Muscle of leg (tissue), 11 donors: ENCODE measurements around the gene MTMR3. TPM values are rescaled to one million over a fixed set of nuclear protein-coding genes. Genes with fewer than 3 reads are reported as not detected.

Source experiments
- DNase-seq: peaks from one replicate; pipeline ENCODE4 v3.0.0; 2013
- H3K27ac ChIP-seq: one replicate; pipeline ENCODE4 v1.5.1; 2013; ENCODE audit warnings: mild to moderate bottlenecking, low read length, control low read depth
- H3K27me3 ChIP-seq: one replicate; pipeline ENCODE4 v1.6.1; 2013; ENCODE audit warnings: low read length; ENCODE audit not compliant: control insufficient read depth, insufficient read depth
- H3K36me3 ChIP-seq: one replicate; pipeline ENCODE4 v1.6.1; 2013; ENCODE audit warnings: low read length; ENCODE audit not compliant: control insufficient read depth, insufficient read depth
- H3K4me1 ChIP-seq: one replicate; pipeline ENCODE4 v1.6.1; 2013; ENCODE audit warnings: low read length; ENCODE audit not compliant: control insufficient read depth, insufficient read depth
- H3K4me3 ChIP-seq: one replicate; pipeline ENCODE4 v1.5.1; 2013; ENCODE audit warnings: low read length, control low read depth
- H3K9me3 ChIP-seq: replicated peaks from 2 replicates; pipeline ENCODE4 v1.6.1; 2013; ENCODE audit warnings: low read depth, low read length; ENCODE audit not compliant: control insufficient read depth
- WGBS: methylation state at CpG from one replicate; pipeline ENCODE4 v1.1.5; 2013; ENCODE audit warnings: missing lambda C conversion rate; ENCODE audit not compliant: insufficient coverage; 5-methylcytosine and 5-hydroxymethylcytosine counted together
- polyA plus RNA-seq, 8 donors: library from polyadenylated mRNA; unstranded; fragments of 120-200 nt; gene quantifications; one replicate each; pipeline versions ENCODE4 v1.2.1 to v1.2.3, GENCODE V29; 2013; ENCODE audit warnings: inconsistent platforms in 1 of 8, low replicate concordance in 1 of 8; ENCODE audit not compliant: insufficient read length in 8 of 8, insufficient read depth in 1 of 8
- total RNA-seq: library from RNA; stranded (reverse); fragments of 120-200 nt; gene quantifications from one replicate; pipeline ENCODE4 v1.2.4, GENCODE V29; 2013

The MTMR3 gene
- total and polyA plus RNA-seq, 9 donors: 23.6 to 29.1 (median 25.7) TPM

DNA sequence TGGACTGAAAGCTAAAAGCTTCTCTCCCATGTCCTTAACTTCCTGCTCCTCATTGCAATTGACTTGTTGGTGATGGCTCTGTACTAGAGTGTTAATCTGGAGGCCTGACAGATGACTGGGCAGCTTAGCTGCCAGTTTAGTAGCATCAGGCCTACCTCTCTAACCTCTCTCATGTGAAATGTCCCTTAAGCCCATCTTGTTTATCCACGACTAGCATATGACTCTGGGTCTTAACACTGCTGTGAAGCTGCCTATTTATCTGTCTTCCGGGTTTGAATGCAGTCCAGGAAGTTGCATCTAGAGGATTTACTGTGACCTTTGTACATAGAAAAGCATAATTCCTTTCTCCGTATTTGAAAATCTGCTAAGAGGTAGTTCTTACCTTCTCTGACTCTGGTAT, 112.0 kb downstream of the MTMR3 start:
- H3K9me3 ChIP-seq: no peaks in the 10 kb centered on the region
- H3K27me3 ChIP-seq: no peaks in the 10 kb centered on the region
- no CpG with 5 or more reads among the region's 3 CpGs for WGBS
- H3K36me3 ChIP-seq: peaks cover 16% of the 10 kb centered on the region
- DNase-seq: peak; percentile 18
- no peak overlapping the region for H3K27ac ChIP-seq
- H3K4me3 ChIP-seq: no peak overlapping the region
- peaks cover 3% of the 10 kb centered on the region for H3K4me1 ChIP-seq

- Histone ChIP-seq H3K27ac (no peak overlapping the region), H3K36me3 (peaks cover 17% of the 10 kb centered on the region)
- DNase-seq: peak; percentile 47
Measured at GRCh38 chr22:29997107-29997506, 114.1 kb downstream of the MTMR3 start.

DNA sequence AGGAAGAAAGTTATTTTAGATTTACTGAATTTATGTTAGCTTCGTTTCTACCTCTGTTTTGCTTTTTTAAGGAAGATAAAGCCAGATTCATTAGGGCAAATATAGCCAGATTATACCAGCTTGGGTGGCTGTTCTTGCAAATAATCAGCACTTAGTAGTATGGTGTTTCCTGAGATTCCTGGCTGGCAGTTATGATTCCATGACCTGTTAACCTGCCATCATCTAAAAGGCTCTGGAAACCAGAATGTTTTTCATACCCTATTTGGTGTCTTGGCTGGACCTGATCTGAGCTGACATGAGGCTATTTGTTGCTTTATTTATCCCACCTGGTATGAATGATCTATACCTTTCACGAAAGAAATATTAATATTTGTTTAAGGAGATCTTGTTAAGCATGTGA, 114.5 kb downstream of the MTMR3 start:
- DNase-seq: no peak
- Histone ChIP-seq H3K27me3 (no peaks in the 10 kb centered on the region), H3K4me3 (no peak overlapping the region), H3K4me1 (peaks cover 3% of the 10 kb centered on the region), H3K9me3 (no peaks in the 10 kb centered on the region), H3K36me3 (peaks cover 17% of the 10 kb centered on the region), H3K27ac (no peak overlapping the region)
- WGBS: no CpG with 5 or more reads among the region's 2 CpGs

More at GRCh38 chr22:29997107-29997506, 114.1 kb downstream of the MTMR3 start:
- H3K9me3 ChIP-seq: no peaks in the 10 kb centered on the region
- no peak overlapping the region for H3K4me3 ChIP-seq
- H3K27me3 ChIP-seq: no peaks in the 10 kb centered on the region
- peaks cover 3% of the 10 kb centered on the region for H3K4me1 ChIP-seq

DNA sequence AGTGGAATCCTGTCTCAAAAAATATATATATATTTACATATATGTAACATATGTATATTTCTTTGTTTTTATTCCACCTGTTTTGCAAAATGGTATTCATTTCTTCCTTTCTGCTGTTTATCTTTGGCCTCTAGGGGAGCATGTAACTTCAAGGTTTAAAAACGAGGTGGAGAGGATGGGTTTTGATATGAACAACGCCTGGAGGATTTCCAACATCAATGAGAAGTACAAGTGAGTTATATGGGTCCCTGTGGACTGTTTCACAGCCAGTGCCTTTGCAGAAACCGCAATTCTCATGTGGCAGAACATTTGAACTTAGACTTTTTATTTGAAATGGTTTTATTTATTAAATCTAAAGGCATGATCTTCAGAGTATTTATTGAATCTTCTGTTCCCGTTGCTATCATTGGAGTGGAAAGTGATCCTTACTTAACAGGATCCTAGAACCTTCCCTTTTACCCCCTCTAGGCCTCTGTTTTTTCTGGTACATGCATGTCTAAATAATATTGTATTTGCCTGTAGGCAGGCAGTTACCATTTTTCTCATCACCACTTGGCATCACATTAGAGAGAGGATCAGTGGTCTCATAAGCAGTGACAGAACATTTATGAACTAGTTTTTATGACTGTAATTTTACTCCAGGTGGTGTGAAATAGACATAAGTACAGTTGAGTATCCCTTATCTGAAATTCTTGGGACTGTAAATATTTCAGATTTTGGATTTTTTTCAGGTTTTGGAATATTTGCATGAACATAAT, 115.8 kb downstream of the MTMR3 start:
- no peak overlapping the region for H3K27ac ChIP-seq
- peaks cover 22% of the 10 kb centered on the region for H3K36me3 ChIP-seq
- peaks cover 3% of the 10 kb centered on the region for H3K4me1 ChIP-seq
- DNase-seq: no peak
- WGBS: 67% methylated on average over 1 of the region's 4 CpGs
- no peak overlapping the region for H3K4me3 ChIP-seq
- no peaks in the 10 kb centered on the region for H3K27me3 ChIP-seq
- no peaks in the 10 kb centered on the region for H3K9me3 ChIP-seq

DNA sequence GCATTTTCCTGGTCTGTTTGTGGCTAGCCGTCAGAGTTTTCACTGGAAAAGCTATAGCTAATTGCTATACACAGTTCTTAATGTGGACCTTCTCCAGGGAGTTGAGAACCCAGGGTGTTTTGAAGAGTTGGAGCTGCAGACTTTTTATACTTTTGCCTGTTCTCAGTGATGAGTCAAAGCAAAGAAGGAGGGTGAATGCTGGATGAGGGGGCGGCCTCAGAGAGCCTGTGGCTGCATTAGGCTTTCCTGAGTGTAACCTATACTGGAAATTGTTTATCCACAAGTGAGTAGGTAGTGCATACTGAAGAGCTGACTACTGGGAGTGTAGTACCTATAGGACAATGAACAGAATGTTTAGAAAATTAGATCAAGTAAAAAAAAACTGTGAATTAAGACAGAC, 117.6 kb downstream of the MTMR3 start:
- no peaks in the 10 kb centered on the region for H3K9me3 ChIP-seq
- DNase-seq: no peak
- H3K4me3 ChIP-seq: no peak overlapping the region
- peaks cover 22% of the 10 kb centered on the region for H3K36me3 ChIP-seq
- H3K4me1 ChIP-seq: no peaks in the 10 kb centered on the region
- H3K27me3 ChIP-seq: no peaks in the 10 kb centered on the region
- H3K27ac ChIP-seq: no peak overlapping the region
- WGBS: 69% methylated on average over 1 of the region's 2 CpGs

DNA sequence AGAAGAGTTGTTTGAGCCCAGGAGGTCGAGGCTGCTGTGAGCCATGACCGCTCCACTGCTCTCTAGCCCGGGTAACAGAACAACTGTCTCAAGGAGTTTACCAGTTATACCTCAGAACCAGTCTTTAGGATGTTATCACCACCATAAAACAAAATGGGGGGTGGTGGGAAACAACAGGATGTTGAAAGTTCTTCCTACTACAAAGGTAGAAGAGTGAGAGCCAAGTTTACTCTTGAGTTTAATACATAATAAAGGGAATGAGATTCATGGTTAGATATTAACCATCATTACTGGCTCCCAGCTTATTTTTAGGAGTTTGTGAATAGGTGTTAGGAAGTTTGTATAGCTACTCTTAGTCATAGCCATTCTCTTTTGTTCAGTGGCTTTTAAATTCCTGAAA, 118.5 kb downstream of the MTMR3 start:
- WGBS: no CpG with 5 or more reads among the region's 3 CpGs
- Histone ChIP-seq H3K27me3 (no peaks in the 10 kb centered on the region), H3K4me3 (no peak overlapping the region), H3K9me3 (no peaks in the 10 kb centered on the region), H3K27ac (no peak overlapping the region), H3K4me1 (no peaks in the 10 kb centered on the region), H3K36me3 (peaks cover 22% of the 10 kb centered on the region)
- no peak for DNase-seq

- Histone ChIP-seq H3K36me3 (peaks cover 35% of the 10 kb centered on the region), H3K4me3 (no peak overlapping the region), H3K27me3 (no peaks in the 10 kb centered on the region), H3K4me1 (no peaks in the 10 kb centered on the region), H3K27ac (no peak overlapping the region), H3K9me3 (no peaks in the 10 kb centered on the region)
- no peak for DNase-seq
- 73% methylated on average over 4 of the region's 4 CpGs for WGBS
Measured at GRCh38 chr22:30002861-30003486, 120.0 kb downstream of the MTMR3 start.

- no peaks in the 10 kb centered on the region for H3K27me3 ChIP-seq
- no CpG with 5 or more reads among the region's 1 CpG for WGBS
- DNase-seq: no peak
- H3K4me3 ChIP-seq: no peak overlapping the region
- peaks cover 41% of the 10 kb centered on the region for H3K36me3 ChIP-seq
- no peak overlapping the region for H3K27ac ChIP-seq
- no peaks in the 10 kb centered on the region for H3K4me1 ChIP-seq
- H3K9me3 ChIP-seq: no peaks in the 10 kb centered on the region
Measured at GRCh38 chr22:30004101-30004500, 121.1 kb downstream of the MTMR3 start.

DNA sequence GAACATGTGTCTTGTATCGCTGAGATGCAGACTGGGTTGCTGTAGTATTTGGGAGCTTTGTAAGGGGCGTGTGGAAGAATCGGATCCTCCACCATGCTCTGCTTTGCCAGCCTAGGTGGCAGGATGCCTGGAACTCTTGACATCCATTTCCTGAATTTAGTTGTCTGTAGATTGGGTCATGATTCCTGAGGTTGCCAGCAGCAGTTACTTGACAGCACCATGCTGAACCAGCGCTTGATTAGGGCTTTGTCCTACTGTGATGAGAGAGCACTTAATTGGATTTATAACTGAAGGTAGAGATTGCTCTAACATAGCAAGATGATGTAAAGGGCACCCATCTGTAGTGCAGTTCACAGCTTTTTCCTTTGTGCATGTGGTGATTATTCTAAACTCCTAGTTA, 121.7 kb downstream of the MTMR3 start:
- H3K36me3 ChIP-seq: peaks cover 43% of the 10 kb centered on the region
- no peak overlapping the region for H3K27ac ChIP-seq
- no peaks in the 10 kb centered on the region for H3K27me3 ChIP-seq
- WGBS: 78% methylated on average over 1 of the region's 4 CpGs
- H3K4me3 ChIP-seq: no peak overlapping the region
- H3K4me1 ChIP-seq: no peaks in the 10 kb centered on the region
- DNase-seq: peak; percentile 21
- H3K9me3 ChIP-seq: no peaks in the 10 kb centered on the region

GRCh38 chr22:30005213-30005857, 122.4 kb downstream of the MTMR3 start:
- peak; percentile 87 for DNase-seq
- Histone ChIP-seq H3K4me1 (no peaks in the 10 kb centered on the region), H3K27ac (no peak overlapping the region), H3K27me3 (no peaks in the 10 kb centered on the region), H3K4me3 (no peak overlapping the region), H3K36me3 (peaks cover 49% of the 10 kb centered on the region), H3K9me3 (no peaks in the 10 kb centered on the region)
- no CpG with 5 or more reads among the region's 3 CpGs for WGBS
